ENCODE measurements around the gene LIMS2.

The LIMS2 gene

GRCh38 chr2:127609031-127609751 is 66.1 kb downstream of the LIMS2 start:
- no peak for ATAC-seq
- TF ChIP-seq RARB (CRISPR knock-in tag; IDR thresholded peaks at IDR 0.05) = no peak
- TF ChIP-seq ZFP30 (CRISPR knock-in tag; IDR thresholded peaks at IDR 0.05) = no peak
- no peak for TF ChIP-seq POU6F1 (CRISPR knock-in tag; IDR thresholded peaks at IDR 0.05; ENCODE audit: borderline replicate concordance, low read depth)
- TF ChIP-seq ZC3H10 (CRISPR knock-in tag; IDR thresholded peaks at IDR 0.05) = no peak
- TF ChIP-seq PPARA (CRISPR knock-in tag; IDR thresholded peaks at IDR 0.05; ENCODE audit: borderline replicate concordance) = no peak
- no peak for TF ChIP-seq ZNF70 (CRISPR knock-in tag; IDR thresholded peaks at IDR 0.05)
- no peak for TF ChIP-seq SNAI2 (CRISPR knock-in tag; IDR thresholded peaks at IDR 0.05)
- no peak for TF ChIP-seq CSDC2 (CRISPR knock-in tag; IDR thresholded peaks at IDR 0.05)
- no peak for TF ChIP-seq TSHZ2 (CRISPR knock-in tag; IDR thresholded peaks at IDR 0.05)
- TF ChIP-seq ZNF8 (CRISPR knock-in tag; IDR thresholded peaks at IDR 0.05) = no peak
- TF ChIP-seq OSR1 (CRISPR knock-in tag; IDR thresholded peaks at IDR 0.05) = no peak

- no peak for ATAC-seq
- no peak for TF ChIP-seq OSR1 (CRISPR knock-in tag; IDR thresholded peaks at IDR 0.05)
- TF ChIP-seq ARNTL (CRISPR knock-in tag; IDR thresholded peaks at IDR 0.05; ENCODE audit: borderline replicate concordance, low read depth) = no peak
- no peak for TF ChIP-seq ZC3H10 (CRISPR knock-in tag; IDR thresholded peaks at IDR 0.05)
- no peak for TF ChIP-seq CSDC2 (CRISPR knock-in tag; IDR thresholded peaks at IDR 0.05)
- TF ChIP-seq ZFP3 (CRISPR knock-in tag; IDR thresholded peaks at IDR 0.05) = no peak
- no peak for TF ChIP-seq ZNF70 (CRISPR knock-in tag; IDR thresholded peaks at IDR 0.05)
- no peak for TF ChIP-seq TCF4 (CRISPR knock-in tag; IDR thresholded peaks at IDR 0.05; ENCODE audit: borderline replicate concordance)
- TF ChIP-seq SNAI2 (CRISPR knock-in tag; IDR thresholded peaks at IDR 0.05) = no peak
- no peak for TF ChIP-seq ZNF565 (CRISPR knock-in tag; conservative IDR thresholded peaks at IDR 0.05; ENCODE audit: low read depth)
- no peak for TF ChIP-seq POU6F1 (CRISPR knock-in tag; IDR thresholded peaks at IDR 0.05; ENCODE audit: borderline replicate concordance, low read depth)
- no peak for TF ChIP-seq TOX (CRISPR knock-in tag; IDR thresholded peaks at IDR 0.05; ENCODE audit: borderline replicate concordance)
- no peak for TF ChIP-seq ZFP30 (CRISPR knock-in tag; IDR thresholded peaks at IDR 0.05)
- no peak for TF ChIP-seq CSRNP3 (CRISPR knock-in tag; IDR thresholded peaks at IDR 0.05)
- TF ChIP-seq PATZ1 (CRISPR knock-in tag; IDR thresholded peaks at IDR 0.05; ENCODE audit: borderline replicate concordance) = no peak
- no peak for TF ChIP-seq ZNF8 (CRISPR knock-in tag; IDR thresholded peaks at IDR 0.05)
- TF ChIP-seq TSHZ2 (CRISPR knock-in tag; IDR thresholded peaks at IDR 0.05) = no peak
- no peak for TF ChIP-seq ISL1 (CRISPR knock-in tag; IDR thresholded peaks at IDR 0.05)
These were observed 67.0 kb downstream of the LIMS2 start for GRCh38 chr2:127608061-127609030.
